HEK293T (cell line): ENCODE measurements around the gene GOLM1.

Source experiments
- CTCF ChIA-PET: fragments of 350-600 bp; formaldehyde crosslinking; extraction: SDS; loops from one replicate; lab custom pipeline; 2021; ENCODE audit warnings: antibody characterized with exemption, inconsistent platforms; lab: Yijun Ruan, JAX
- POLR2A ChIA-PET: fragments of 350-600 bp; formaldehyde crosslinking; extraction: SDS; loops from one replicate; lab custom pipeline; 2020; ENCODE audit warnings: antibody characterized with exemption, inconsistent platforms; lab: Yijun Ruan, JAX
- DNase-seq: peaks from one replicate; pipeline ENCODE4 v3.0.0; 2012; ENCODE audit warnings: mixed read lengths; ENCODE audit errors: extremely low spot score
- ARNT ChIP-seq: fragments of 450-650 bp; IDR thresholded peaks from 2 replicates; pipeline ENCODE4 v1.6.1; 2017; ENCODE audit warnings: mild to moderate bottlenecking
- BHLHE40 ChIP-seq: fragments of 450-650 bp; IDR thresholded peaks from 2 replicates; pipeline ENCODE4 v1.6.1; 2016; ENCODE audit warnings: mild to moderate bottlenecking, moderate library complexity, borderline replicate concordance
- CTBP1 ChIP-seq: fragments of 450-650 bp; IDR thresholded peaks from 2 replicates; pipeline ENCODE4 v1.6.1; 2016; ENCODE audit warnings: borderline replicate concordance
- ELF4 ChIP-seq: fragments of 450-650 bp; IDR thresholded peaks from 2 replicates; pipeline ENCODE4 v1.6.1; 2017; ENCODE audit warnings: antibody characterized with exemption
- FOXA1 ChIP-seq: fragments of 450-650 bp; IDR thresholded peaks from 2 replicates; pipeline ENCODE4 v1.6.1; 2016; ENCODE audit warnings: mild to moderate bottlenecking
- FOXK2 ChIP-seq: fragments of 450-650 bp; IDR thresholded peaks from 2 replicates; pipeline ENCODE4 v1.6.1; 2016; ENCODE audit warnings: mild to moderate bottlenecking
- FOXM1 ChIP-seq: fragments of 450-650 bp; IDR thresholded peaks from 2 replicates; pipeline ENCODE4 v1.6.1; 2017; ENCODE audit warnings: mild to moderate bottlenecking, borderline replicate concordance
- HDGF ChIP-seq: fragments of 450-650 bp; IDR thresholded peaks from 2 replicates; pipeline ENCODE4 v1.6.1; 2017; ENCODE audit warnings: antibody characterized with exemption, borderline replicate concordance
- L3MBTL2 ChIP-seq: fragments of 450-650 bp; conservative IDR thresholded peaks from 2 replicates; pipeline ENCODE4 v1.6.1; 2016; ENCODE audit warnings: mild to moderate bottlenecking
- LEF1 ChIP-seq: fragments of 450-650 bp; IDR thresholded peaks from 2 replicates; pipeline ENCODE4 v1.6.1; 2017; ENCODE audit warnings: mild to moderate bottlenecking, borderline replicate concordance
- NFRKB ChIP-seq: fragments of 450-650 bp; IDR thresholded peaks from 2 replicates; pipeline ENCODE4 v1.6.1; 2016; ENCODE audit warnings: mild to moderate bottlenecking, moderate library complexity
- PKNOX1 ChIP-seq: fragments of 450-650 bp; IDR thresholded peaks from 2 replicates; pipeline ENCODE4 v1.6.1; 2016
- SP1 ChIP-seq: fragments of 450-650 bp; IDR thresholded peaks from 2 replicates; pipeline ENCODE4 v1.6.1; 2017
- SUZ12 ChIP-seq: fragments of 450-650 bp; IDR thresholded peaks from 2 replicates; pipeline ENCODE4 v1.6.1; 2016; ENCODE audit warnings: mild to moderate bottlenecking
- TARDBP ChIP-seq: fragments of 450-650 bp; IDR thresholded peaks from 2 replicates; pipeline ENCODE4 v1.6.1; 2016
- ZNF384 ChIP-seq: fragments of 450-650 bp; IDR thresholded peaks from 2 replicates; pipeline ENCODE4 v1.6.1; 2016

Gene GOLM1

DNA sequence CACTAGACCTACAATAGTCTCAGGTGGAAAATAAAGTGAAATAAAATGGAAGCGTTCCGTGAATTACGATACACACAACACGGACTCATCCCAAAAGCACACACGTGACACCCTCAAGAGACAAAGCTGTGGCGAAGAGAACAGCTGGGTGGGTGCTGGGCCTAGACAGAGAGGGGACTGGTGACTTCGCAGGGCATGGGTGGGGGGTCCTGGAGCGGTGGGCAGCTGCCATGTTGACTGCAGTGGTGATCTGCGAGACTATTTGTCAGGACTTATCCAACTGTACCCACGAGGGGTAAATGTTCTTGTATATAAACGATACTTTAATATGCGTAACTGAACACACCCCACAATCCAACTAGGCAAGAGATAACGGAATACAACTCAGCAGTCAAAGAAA, 52.0 kb downstream of the GOLM1 start:
- no peak for DNase-seq
- POLR2A ChIA-PET, result interaction anchor here (0.6 kb wide), 1 partner anchor 34 kb away, joined by 3 read pairs; no protein-coding TSS in a partner anchor
- TF ChIP-seq NFRKB, result no peak
- TF ChIP-seq FOXK2, result no peak
- TF ChIP-seq CTBP1, result no peak
- TF ChIP-seq HDGF, result no peak
- no peak for TF ChIP-seq ELF4
- no peak for TF ChIP-seq TARDBP
- no peak for TF ChIP-seq BHLHE40
- no peak for TF ChIP-seq FOXA1
- no peak for TF ChIP-seq SUZ12
- no peak for TF ChIP-seq FOXM1
- no peak for TF ChIP-seq SP1
- no peak for TF ChIP-seq ARNT
- no peak for TF ChIP-seq PKNOX1
- TF ChIP-seq ZNF384, result no peak
- no peak for TF ChIP-seq L3MBTL2
- CTCF ChIA-PET, result no interaction called here

GRCh38 chr9:86046930-86047341, 52.4 kb downstream of the GOLM1 start:
- no peak for TF ChIP-seq PKNOX1
- no peak for TF ChIP-seq ZNF384
- no peak for TF ChIP-seq BHLHE40
- TF ChIP-seq L3MBTL2, result no peak
- no peak for TF ChIP-seq SUZ12
- TF ChIP-seq SP1, result no peak
- no peak for TF ChIP-seq CTBP1
- TF ChIP-seq NFRKB, result no peak
- TF ChIP-seq FOXM1, result no peak
- TF ChIP-seq FOXA1, result no peak
- no peak for TF ChIP-seq HDGF
- no peak for TF ChIP-seq LEF1
- no peak for TF ChIP-seq ARNT
- TF ChIP-seq FOXK2, result no peak
- TF ChIP-seq ELF4, result no peak
- no peak for TF ChIP-seq TARDBP
- POLR2A ChIA-PET, result no interaction called here
- CTCF ChIA-PET, result no interaction called here

DNA sequence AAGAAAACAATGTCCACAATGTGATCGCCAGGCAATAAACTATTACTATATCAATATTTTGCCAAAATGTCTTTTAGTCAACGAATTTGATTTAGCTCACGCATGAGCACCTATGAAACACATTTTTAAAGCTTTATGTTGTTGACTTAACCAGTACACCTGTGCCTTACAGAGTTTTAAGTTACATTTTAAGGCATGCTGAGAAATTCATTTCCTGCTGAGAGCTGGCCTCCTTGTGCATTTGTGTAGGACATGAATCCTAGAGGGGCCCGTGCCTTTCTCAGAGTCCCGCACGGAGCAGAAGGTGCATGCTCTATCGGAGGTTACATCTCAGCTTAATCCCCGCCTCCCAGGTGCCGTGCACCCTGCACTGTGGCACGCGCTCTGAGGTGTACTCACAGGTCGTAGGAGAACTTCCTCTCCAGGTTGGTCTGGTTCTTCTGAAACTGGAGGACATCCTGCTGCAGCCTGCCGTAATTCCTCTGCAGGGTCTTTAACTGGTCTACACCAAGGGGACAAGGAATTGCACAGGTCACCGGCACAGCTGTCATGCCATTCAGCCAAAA, 53.2 kb downstream of the GOLM1 start:
- ChIA-PET POLR2A (no interaction called here), CTCF (no interaction called here)
- no peak for DNase-seq
- no peak for TF ChIP-seq SP1
- no peak for TF ChIP-seq ELF4
- no peak for TF ChIP-seq SUZ12

More at GRCh38 chr9:86046930-86047341, 52.4 kb downstream of the GOLM1 start:
- DNase-seq, result no peak

GRCh38 chr9:86045654-86046053, 53.7 kb downstream of the GOLM1 start:
- no peak for TF ChIP-seq TARDBP
- no peak for TF ChIP-seq HDGF
- no peak for TF ChIP-seq L3MBTL2
- no peak for TF ChIP-seq PKNOX1
- no peak for TF ChIP-seq ARNT
- no peak for TF ChIP-seq SUZ12
- no peak for TF ChIP-seq FOXA1
- TF ChIP-seq ZNF384, result no peak
- TF ChIP-seq ELF4, result no peak
- TF ChIP-seq BHLHE40, result no peak
- TF ChIP-seq LEF1, result no peak
- TF ChIP-seq FOXK2, result no peak
- no peak for TF ChIP-seq FOXM1
- TF ChIP-seq NFRKB, result no peak
- no peak for TF ChIP-seq SP1
- no peak for TF ChIP-seq CTBP1
- DNase-seq, result no peak
- POLR2A ChIA-PET, result no interaction called here
- CTCF ChIA-PET, result interaction anchor here (0.6 kb wide), 1 partner anchor 749 kb away, joined by 3 read pairs; no protein-coding TSS in a partner anchor

DNA sequence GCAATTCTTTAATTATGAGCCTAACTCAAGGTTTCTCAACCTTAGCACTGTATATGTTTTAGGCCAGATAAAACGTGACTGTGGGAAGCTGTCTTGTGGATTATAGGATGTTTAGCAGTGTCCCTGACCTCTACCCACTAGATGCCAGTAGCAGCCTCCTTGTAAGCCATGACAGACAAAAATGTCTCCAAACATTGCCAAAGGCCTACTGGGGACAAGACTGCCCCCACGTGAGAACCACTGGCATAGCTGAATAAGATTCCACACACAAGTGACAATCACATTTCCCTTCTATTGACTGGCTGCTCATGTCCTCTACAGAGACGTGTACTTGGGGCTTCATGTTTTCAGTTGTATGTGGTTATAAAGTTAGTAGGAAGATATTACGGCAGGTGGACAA, 55.4 kb downstream of the GOLM1 start:
- CTCF ChIA-PET, result interaction anchor here (0.6 kb wide), 1 partner anchor 28 kb away, joined by 3 read pairs; no protein-coding TSS in a partner anchor
- no peak for DNase-seq
- POLR2A ChIA-PET, result no interaction called here
- no peak for TF ChIP-seq TARDBP
- no peak for TF ChIP-seq ARNT
- no peak for TF ChIP-seq HDGF
- no peak for TF ChIP-seq ZNF384
- no peak for TF ChIP-seq NFRKB
- TF ChIP-seq FOXM1, result no peak
- no peak for TF ChIP-seq BHLHE40
- no peak for TF ChIP-seq SUZ12
- TF ChIP-seq FOXA1, result no peak
- no peak for TF ChIP-seq ELF4
- no peak for TF ChIP-seq SP1
- TF ChIP-seq L3MBTL2, result no peak
- no peak for TF ChIP-seq FOXK2
- TF ChIP-seq PKNOX1, result no peak
- TF ChIP-seq CTBP1, result no peak
- TF ChIP-seq LEF1, result no peak
